Ascending aorta (tissue), 2 donors: Measurements from ENCODE around the gene FARP2. TPM values are rescaled to one million over a fixed set of nuclear protein-coding genes. Genes with fewer than 3 reads are reported as not detected.

ENCODE experiments used
- DNase-seq, 2 donors: peaks; one replicate each; pipeline ENCODE4 v3.0.0-alpha.2; 2019; ENCODE audit warnings: low spot score in 2 of 2
- H3K27ac ChIP-seq, 2 donors: fragments of 200-600 bp; sonication (generic); one replicate each; pipeline ENCODE4 v1.5.1; 2016 to 2017; ENCODE audit warnings: mild to moderate bottlenecking in 1 of 2
- H3K27me3 ChIP-seq: fragments of 200-600 bp; sonication (generic); one replicate; pipeline ENCODE4 v1.5.1; 2017
- H3K36me3 ChIP-seq, 2 donors: fragments of 200-600 bp; sonication (generic); one replicate each; pipeline ENCODE4 v1.5.1; 2016
- H3K4me1 ChIP-seq, 2 donors: fragments of 200-600 bp; sonication (generic); one replicate each; pipeline ENCODE4 v1.5.1; 2016 to 2017; ENCODE audit warnings: mild to moderate bottlenecking in 1 of 2
- H3K4me3 ChIP-seq, 2 donors: fragments of 200-600 bp; sonication (generic); one replicate each; pipeline ENCODE4 v1.5.1; 2016 to 2017; ENCODE audit warnings: mild to moderate bottlenecking in 1 of 2
- H3K9me3 ChIP-seq, 2 donors: fragments of 200-600 bp; sonication (generic); one replicate each; pipeline ENCODE4 v1.5.1; 2016
- CTCF ChIP-seq, 3 experiments: fragments of 200-600 bp in 2 of 3; fragments of 450-650 bp in 1 of 3; sonication (generic) in 2 of 3; IDR thresholded peaks; one replicate each; pipeline ENCODE4 v1.5.1; 2016 to 2019; ENCODE audit warnings: antibody characterized with exemption in 3 of 3, mild to moderate bottlenecking in 1 of 3, moderate library complexity in 1 of 3
- intact Hi-C: fragments of 100-400 bp; cut with DNase I; formaldehyde crosslinking; loops from one replicate; pipeline ENCODE4 v1.15.1; 2023
- total RNA-seq: library from RNA; depleted of rRNA; stranded (reverse); fragments of >200 nt; gene quantifications from one replicate; pipeline ENCODE4 v1.1.0, GENCODE V29; 2016

FARP2 gene
- total RNA-seq, 1 donor from 2014 or later, result 19.6 TPM

GRCh38 chr2:241320394-241320793, 35.7 kb upstream of the FARP2 start:
- no peak for DNase-seq
- H3K36me3 ChIP-seq, result peaks cover 3 to 10% of the 10 kb centered on the region in 2 donors
- H3K27ac ChIP-seq, result no peak overlapping the region
- H3K27me3 ChIP-seq, result no peaks in the 10 kb centered on the region
- no peak for TF ChIP-seq CTCF (IDR thresholded peaks at IDR 0.05)
- no peak overlapping the region for H3K4me3 ChIP-seq
- peaks cover 6 to 46% of the 10 kb centered on the region in 2 donors for H3K4me1 ChIP-seq
- no peaks in the 10 kb centered on the region for H3K9me3 ChIP-seq
- intact Hi-C loops, result no loop called here

- TF ChIP-seq CTCF (IDR thresholded peaks at IDR 0.05), result no peak
- H3K4me3 ChIP-seq, result no peak overlapping the region
- no peak for DNase-seq
- no peak overlapping the region for H3K27ac ChIP-seq
- no peaks in the 10 kb centered on the region for H3K9me3 ChIP-seq
- no peaks in the 10 kb centered on the region for H3K27me3 ChIP-seq
- peaks cover 9 to 14% of the 10 kb centered on the region in 2 donors for H3K36me3 ChIP-seq
- H3K4me1 ChIP-seq, result peaks cover 6 to 46% of the 10 kb centered on the region in 2 donors
- intact Hi-C loops, result no loop called here
Observed at GRCh38 chr2:241321033-241321432, 35.1 kb upstream of the FARP2 start.

GRCh38 chr2:241321886-241322285, 34.2 kb upstream of the FARP2 start:
- DNase-seq, result no peak
- Histone ChIP-seq H3K27ac (no peak overlapping the region), H3K36me3 (peaks cover 15 to 20% of the 10 kb centered on the region in 2 donors), H3K27me3 (no peaks in the 10 kb centered on the region), H3K9me3 (no peaks in the 10 kb centered on the region), H3K4me3 (no peak overlapping the region), H3K4me1 (peaks cover 6 to 42% of the 10 kb centered on the region in 2 donors)
- no peak for TF ChIP-seq CTCF (IDR thresholded peaks at IDR 0.05)
- intact Hi-C loops, result no loop called here

- TF ChIP-seq CTCF (IDR thresholded peaks at IDR 0.05), result no peak
- H3K4me3 ChIP-seq, result no peak overlapping the region
- H3K36me3 ChIP-seq, result peaks cover 33 to 35% of the 10 kb centered on the region in 2 donors
- peaks cover 6 to 26% of the 10 kb centered on the region in 2 donors for H3K4me1 ChIP-seq
- DNase-seq, result no peak
- intact Hi-C loops, result no loop called here
- H3K27ac ChIP-seq, result no peak overlapping the region
- no peaks in the 10 kb centered on the region for H3K9me3 ChIP-seq
- no peaks in the 10 kb centered on the region for H3K27me3 ChIP-seq
Observed at GRCh38 chr2:241323778-241324177, 32.3 kb upstream of the FARP2 start.

GRCh38 chr2:241324775-241325174, 31.3 kb upstream of the FARP2 start:
- Histone ChIP-seq H3K9me3 (no peaks in the 10 kb centered on the region), H3K4me1 (peaks cover 6 to 20% of the 10 kb centered on the region in 2 donors), H3K4me3 (no peak overlapping the region), H3K27ac (no peak overlapping the region), H3K27me3 (no peaks in the 10 kb centered on the region), H3K36me3 (peaks cover 35 to 40% of the 10 kb centered on the region in 2 donors)
- no peak for TF ChIP-seq CTCF (IDR thresholded peaks at IDR 0.05)
- DNase-seq, result no peak
- intact Hi-C loops, result no loop called here

GRCh38 chr2:241325257-241325656, 30.8 kb upstream of the FARP2 start:
- no peak for DNase-seq
- intact Hi-C loops, result no loop called here
- peaks cover 35 to 44% of the 10 kb centered on the region in 2 donors for H3K36me3 ChIP-seq
- H3K27me3 ChIP-seq, result no peaks in the 10 kb centered on the region
- peaks cover 6 to 16% of the 10 kb centered on the region in 2 donors for H3K4me1 ChIP-seq
- H3K9me3 ChIP-seq, result no peaks in the 10 kb centered on the region
- H3K27ac ChIP-seq, result no peak overlapping the region
- no peak for TF ChIP-seq CTCF (IDR thresholded peaks at IDR 0.05)
- H3K4me3 ChIP-seq, result no peak overlapping the region
